ENCODE results near the gene POFUT1.
"Not testable (repeated sequence)": the region's sequence is repeated elsewhere in the genome, so short reads cannot be mapped to it uniquely, and the experiment has no call there.

POFUT1 gene

GRCh38 chr20:32189691-32190615 is 17.7 kb upstream of the POFUT1 start:
- DNase-seq (ENCODE audit: low spot score) = peak; percentile 16

GRCh38 chr20:32190616-32191415 is 16.9 kb upstream of the POFUT1 start:
- DNase-seq (ENCODE audit: low spot score) = no peak

GRCh38 chr20:32191422-32191821 is 16.3 kb upstream of the POFUT1 start:
- DNase-seq (ENCODE audit: low spot score) = no peak

- no peak for DNase-seq (ENCODE audit: low spot score)
Observed at GRCh38 chr20:32191873-32192272, 15.8 kb upstream of the POFUT1 start.

GRCh38 chr20:32192698-32193097 is 15.0 kb upstream of the POFUT1 start:
- DNase-seq (ENCODE audit: low spot score) = no peak

- DNase-seq (ENCODE audit: low spot score) = not testable (repeated sequence)
Observed at GRCh38 chr20:32193336-32193735, 14.3 kb upstream of the POFUT1 start.

GRCh38 chr20:32193996-32194395 is 13.7 kb upstream of the POFUT1 start:
- DNase-seq (ENCODE audit: low spot score) = no peak

GRCh38 chr20:32195581-32195980 is 12.1 kb upstream of the POFUT1 start:
- no peak for DNase-seq (ENCODE audit: low spot score)

- DNase-seq (ENCODE audit: low spot score) = not testable (repeated sequence)
Observed at GRCh38 chr20:32196613-32197012, 11.1 kb upstream of the POFUT1 start.

- DNase-seq (ENCODE audit: low spot score) = not testable (repeated sequence)
Observed at GRCh38 chr20:32197136-32197535, 10.5 kb upstream of the POFUT1 start.

GRCh38 chr20:32199006-32199405 is 8.7 kb upstream of the POFUT1 start:
- no peak for DNase-seq (ENCODE audit: low spot score)

GRCh38 chr20:32201296-32201976 is 6.2 kb upstream of the POFUT1 start:
- DNase-seq (ENCODE audit: low spot score) = no peak

GRCh38 chr20:32201977-32202363 is 5.7 kb upstream of the POFUT1 start:
- no peak for DNase-seq (ENCODE audit: low spot score)

GRCh38 chr20:32203356-32204204 is 4.1 kb upstream of the POFUT1 start:
- DNase-seq (ENCODE audit: low spot score) = no peak

- DNase-seq (ENCODE audit: low spot score) = no peak
Observed at GRCh38 chr20:32204205-32205109, 3.2 kb upstream of the POFUT1 start.

GRCh38 chr20:32205110-32205842 is 2.4 kb upstream of the POFUT1 start:
- no peak for DNase-seq (ENCODE audit: low spot score)

- no peak for DNase-seq (ENCODE audit: low spot score)
Observed at GRCh38 chr20:32205843-32206759, 1.6 kb upstream of the POFUT1 start.

- DNase-seq (ENCODE audit: low spot score) = no peak
Observed at GRCh38 chr20:32206760-32207625, 687 bp upstream of the POFUT1 start.

Measured in globus pallidus (tissue), 1 donor.